HUES48 (cell line): ENCODE data around the gene NTM.

ENCODE experiments used
- H3K27ac ChIP-seq: one replicate; pipeline ENCODE4 v1.7.0; 2013; ENCODE audit warnings: low read depth, low read length, inconsistent platforms
- H3K27me3 ChIP-seq: 2 replicates; pipeline ENCODE4 v1.6.1; 2013; ENCODE audit warnings: mild to moderate bottlenecking, low read length; ENCODE audit not compliant: control insufficient read depth, insufficient read depth
- H3K36me3 ChIP-seq: 2 replicates; pipeline ENCODE4 v1.6.1; 2013; ENCODE audit warnings: low read length; ENCODE audit not compliant: control insufficient read depth, insufficient read depth
- H3K4me1 ChIP-seq: 2 replicates; pipeline ENCODE4 v1.6.1; 2013; ENCODE audit warnings: mild to moderate bottlenecking, low read length; ENCODE audit not compliant: control insufficient read depth, insufficient read depth
- H3K4me3 ChIP-seq: 2 replicates; pipeline ENCODE4 v1.5.1; 2013; ENCODE audit warnings: mild to moderate bottlenecking, low read depth, low read length
- H3K9ac ChIP-seq: 2 replicates; pipeline ENCODE4 v1.6.1; 2013; ENCODE audit warnings: mild to moderate bottlenecking, low read depth, low read length, moderate library complexity
- H3K9me3 ChIP-seq: 2 replicates; pipeline ENCODE4 v1.6.1; 2013; ENCODE audit warnings: low read length; ENCODE audit not compliant: control insufficient read depth, insufficient read depth

The NTM gene

DNA sequence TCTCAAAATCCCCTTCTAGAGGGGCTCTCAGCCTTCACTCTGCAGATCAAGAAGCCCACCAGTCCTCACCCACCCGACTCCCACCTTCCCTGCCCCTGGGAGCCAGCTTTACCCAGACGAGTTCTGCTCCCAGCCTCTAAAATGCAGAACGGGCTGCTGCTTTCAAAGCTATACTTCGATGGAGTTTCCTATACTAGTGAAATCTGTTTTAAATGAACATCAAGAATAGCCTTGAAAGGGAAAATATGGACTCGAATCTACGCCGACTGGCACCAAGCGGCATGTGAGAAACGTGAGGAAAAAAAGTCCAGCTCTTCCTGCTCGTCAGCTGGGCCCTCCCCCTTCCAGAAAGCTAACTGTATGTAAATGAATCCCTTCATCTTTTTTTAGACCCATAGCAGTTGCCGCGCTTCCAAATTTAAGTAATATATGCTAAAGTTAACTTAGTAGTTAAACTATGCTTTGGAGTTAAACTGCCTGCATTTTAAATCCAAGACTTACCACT lies 211.7 kb downstream of the NTM start:
- H3K27me3 ChIP-seq, result no peaks in the 10 kb centered on the region

GRCh38 chr11:131583421-131583820 lies 213.0 kb downstream of the NTM start:
- no peak overlapping the region for H3K27ac ChIP-seq
- H3K36me3 ChIP-seq, result no peaks in the 10 kb centered on the region
- no peaks in the 10 kb centered on the region for H3K9me3 ChIP-seq
- H3K4me3 ChIP-seq, result no peak overlapping the region
- no peaks in the 10 kb centered on the region for H3K27me3 ChIP-seq
- H3K9ac ChIP-seq, result no peak overlapping the region
- H3K4me1 ChIP-seq, result peaks cover 11% of the 10 kb centered on the region; the same call in 1 of the 2 replicates

More for the DNA sequence above, 211.7 kb downstream of the NTM start:
- Histone ChIP-seq H3K9ac (no peak overlapping the region), H3K27ac (no peak overlapping the region), H3K9me3 (no peaks in the 10 kb centered on the region), H3K4me1 (peaks cover 11% of the 10 kb centered on the region; the same call in 1 of the 2 replicates), H3K36me3 (no peaks in the 10 kb centered on the region), H3K4me3 (no peak overlapping the region)

GRCh38 chr11:131583938-131584337 lies 213.5 kb downstream of the NTM start:
- Histone ChIP-seq H3K27ac (no peak overlapping the region), H3K4me3 (no peak overlapping the region), H3K4me1 (peaks cover 11% of the 10 kb centered on the region; the same call in 1 of the 2 replicates), H3K9me3 (no peaks in the 10 kb centered on the region), H3K36me3 (no peaks in the 10 kb centered on the region), H3K9ac (no peak overlapping the region), H3K27me3 (no peaks in the 10 kb centered on the region)

GRCh38 chr11:131584785-131585592 lies 214.6 kb downstream of the NTM start:
- no peaks in the 10 kb centered on the region for H3K27me3 ChIP-seq
- H3K4me3 ChIP-seq, result no peak overlapping the region
- H3K36me3 ChIP-seq, result no peaks in the 10 kb centered on the region
- H3K4me1 ChIP-seq, result peaks cover 14% of the 10 kb centered on the region
- H3K9ac ChIP-seq, result no peak overlapping the region
- H3K9me3 ChIP-seq, result no peaks in the 10 kb centered on the region
- peak overlapping the region; percentile 33 for H3K27ac ChIP-seq

- Histone ChIP-seq H3K9ac (no peak overlapping the region), H3K27me3 (no peaks in the 10 kb centered on the region), H3K4me1 (peaks cover 31% of the 10 kb centered on the region), H3K9me3 (no peaks in the 10 kb centered on the region), H3K4me3 (no peak overlapping the region), H3K27ac (no peak overlapping the region), H3K36me3 (no peaks in the 10 kb centered on the region)
Observed at GRCh38 chr11:131588057-131588456, 217.6 kb downstream of the NTM start.

GRCh38 chr11:131591051-131591461 lies 220.6 kb downstream of the NTM start:
- no peaks in the 10 kb centered on the region for H3K27me3 ChIP-seq
- peak overlapping the region; percentile 52 for H3K27ac ChIP-seq
- peaks cover 30% of the 10 kb centered on the region for H3K4me1 ChIP-seq
- no peak overlapping the region for H3K9ac ChIP-seq
- no peak overlapping the region for H3K4me3 ChIP-seq
- H3K36me3 ChIP-seq, result no peaks in the 10 kb centered on the region
- no peaks in the 10 kb centered on the region for H3K9me3 ChIP-seq

GRCh38 chr11:131592152-131592551 lies 221.7 kb downstream of the NTM start:
- no peaks in the 10 kb centered on the region for H3K27me3 ChIP-seq
- H3K4me1 ChIP-seq, result peaks cover 30% of the 10 kb centered on the region
- H3K4me3 ChIP-seq, result no peak overlapping the region
- no peaks in the 10 kb centered on the region for H3K9me3 ChIP-seq
- H3K9ac ChIP-seq, result no peak overlapping the region
- no peak overlapping the region for H3K27ac ChIP-seq
- no peaks in the 10 kb centered on the region for H3K36me3 ChIP-seq

DNA sequence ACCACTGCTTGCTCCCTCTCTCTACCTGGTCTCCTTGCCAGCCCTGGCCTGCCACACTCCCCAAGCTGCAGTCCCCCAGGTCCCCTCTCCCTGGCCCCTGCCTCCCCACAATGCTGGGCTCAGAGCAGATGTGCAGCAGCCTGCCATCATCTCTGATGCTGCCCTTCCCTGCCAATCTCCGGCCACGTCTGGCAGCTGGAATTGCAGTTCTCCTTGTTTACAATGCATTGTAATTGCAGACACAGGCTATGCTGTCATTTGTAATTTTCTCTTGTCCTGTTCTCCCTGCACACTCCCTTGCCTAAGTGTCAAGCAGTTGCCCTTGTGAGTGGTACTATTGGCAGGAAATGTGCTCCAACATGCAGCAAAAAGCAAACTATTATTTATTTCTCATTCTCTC lies 222.3 kb downstream of the NTM start:
- no peak overlapping the region for H3K4me3 ChIP-seq
- peaks cover 30% of the 10 kb centered on the region for H3K4me1 ChIP-seq
- H3K9ac ChIP-seq, result no peak overlapping the region
- no peaks in the 10 kb centered on the region for H3K27me3 ChIP-seq
- no peak overlapping the region for H3K27ac ChIP-seq
- H3K9me3 ChIP-seq, result no peaks in the 10 kb centered on the region
- H3K36me3 ChIP-seq, result no peaks in the 10 kb centered on the region

DNA sequence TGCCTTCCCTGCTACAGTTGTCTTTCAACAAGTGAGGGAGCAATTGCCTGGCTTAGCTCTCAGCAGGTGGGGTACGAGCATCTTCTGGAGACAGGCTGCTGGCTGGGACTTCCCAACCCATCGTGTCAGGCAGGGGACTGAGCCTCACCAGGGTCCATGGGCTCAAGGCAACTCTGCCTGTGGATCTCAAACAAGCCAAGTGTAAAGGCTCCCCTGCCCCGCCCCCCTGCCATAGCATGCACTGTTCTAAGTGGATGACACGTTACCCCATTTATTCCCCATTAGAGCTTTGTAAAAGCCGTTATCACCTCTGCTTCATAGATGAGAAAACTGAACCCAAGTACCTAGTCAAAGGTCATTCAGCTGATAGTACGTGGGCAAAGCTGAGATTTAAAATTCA lies 222.9 kb downstream of the NTM start:
- H3K27me3 ChIP-seq, result no peaks in the 10 kb centered on the region
- no peak overlapping the region for H3K27ac ChIP-seq
- no peaks in the 10 kb centered on the region for H3K36me3 ChIP-seq
- no peaks in the 10 kb centered on the region for H3K9me3 ChIP-seq
- H3K4me1 ChIP-seq, result peaks cover 35% of the 10 kb centered on the region
- no peak overlapping the region for H3K9ac ChIP-seq
- H3K4me3 ChIP-seq, result no peak overlapping the region

DNA sequence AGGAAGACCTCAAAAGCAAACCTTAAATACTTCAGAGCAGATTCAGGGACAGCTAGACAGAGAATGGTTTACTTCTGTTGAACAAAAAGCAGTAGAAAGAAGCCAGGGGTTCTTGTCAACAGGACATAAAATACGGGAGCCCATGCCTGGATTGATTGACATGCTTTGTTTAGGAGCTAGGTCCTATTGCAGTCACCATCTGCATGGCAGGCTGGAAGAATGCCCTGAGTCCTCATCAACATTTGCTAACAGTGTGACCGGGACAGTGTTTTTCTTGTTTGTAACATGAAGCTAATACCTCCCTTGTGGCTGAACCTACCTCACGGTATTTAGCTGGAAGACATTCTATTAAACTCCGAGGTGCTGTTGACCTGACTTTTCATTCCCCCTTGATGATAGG lies 225.4 kb downstream of the NTM start:
- peaks cover 26% of the 10 kb centered on the region for H3K4me1 ChIP-seq
- H3K9me3 ChIP-seq, result no peaks in the 10 kb centered on the region
- no peaks in the 10 kb centered on the region for H3K36me3 ChIP-seq
- H3K27ac ChIP-seq, result no peak overlapping the region
- no peak overlapping the region for H3K9ac ChIP-seq
- no peaks in the 10 kb centered on the region for H3K27me3 ChIP-seq
- H3K4me3 ChIP-seq, result no peak overlapping the region

- H3K27ac ChIP-seq, result peak overlapping the region; percentile 36
- H3K9me3 ChIP-seq, result no peaks in the 10 kb centered on the region
- no peaks in the 10 kb centered on the region for H3K27me3 ChIP-seq
- H3K4me1 ChIP-seq, result peaks cover 16% of the 10 kb centered on the region
- no peak overlapping the region for H3K9ac ChIP-seq
- H3K36me3 ChIP-seq, result no peaks in the 10 kb centered on the region
- H3K4me3 ChIP-seq, result no peak overlapping the region
Observed at GRCh38 chr11:131597890-131598289, 227.5 kb downstream of the NTM start.
